ENCODE measurements around the gene DPP4.

DNA sequence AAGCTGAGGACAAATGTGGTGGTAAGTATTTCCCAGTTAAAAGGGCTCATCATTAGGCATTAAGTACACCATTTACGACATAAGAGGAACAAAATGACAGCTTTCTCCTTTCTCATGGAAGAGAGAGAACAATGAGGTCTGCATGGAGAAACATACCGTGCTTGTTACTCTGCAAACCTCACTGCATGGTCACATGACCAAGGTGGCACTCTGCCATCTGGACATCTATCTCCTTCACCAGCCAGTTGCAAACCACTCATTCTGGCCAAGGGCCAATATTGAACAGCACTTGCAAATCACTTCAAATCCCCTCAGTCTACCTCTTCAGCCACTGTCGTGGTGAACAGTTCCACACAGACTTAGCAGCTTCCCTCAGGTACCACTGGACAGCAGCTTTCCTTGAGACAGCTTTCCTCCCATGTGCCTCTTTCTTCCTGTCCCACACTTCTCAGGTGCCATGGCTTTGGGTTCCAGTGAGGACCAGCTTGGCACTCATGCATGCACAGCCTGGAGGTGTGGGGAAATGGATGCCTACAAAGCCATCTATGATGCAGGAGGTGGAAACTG is 29.5 kb upstream of the DPP4 start:
- TF ChIP-seq, protein P1, sequence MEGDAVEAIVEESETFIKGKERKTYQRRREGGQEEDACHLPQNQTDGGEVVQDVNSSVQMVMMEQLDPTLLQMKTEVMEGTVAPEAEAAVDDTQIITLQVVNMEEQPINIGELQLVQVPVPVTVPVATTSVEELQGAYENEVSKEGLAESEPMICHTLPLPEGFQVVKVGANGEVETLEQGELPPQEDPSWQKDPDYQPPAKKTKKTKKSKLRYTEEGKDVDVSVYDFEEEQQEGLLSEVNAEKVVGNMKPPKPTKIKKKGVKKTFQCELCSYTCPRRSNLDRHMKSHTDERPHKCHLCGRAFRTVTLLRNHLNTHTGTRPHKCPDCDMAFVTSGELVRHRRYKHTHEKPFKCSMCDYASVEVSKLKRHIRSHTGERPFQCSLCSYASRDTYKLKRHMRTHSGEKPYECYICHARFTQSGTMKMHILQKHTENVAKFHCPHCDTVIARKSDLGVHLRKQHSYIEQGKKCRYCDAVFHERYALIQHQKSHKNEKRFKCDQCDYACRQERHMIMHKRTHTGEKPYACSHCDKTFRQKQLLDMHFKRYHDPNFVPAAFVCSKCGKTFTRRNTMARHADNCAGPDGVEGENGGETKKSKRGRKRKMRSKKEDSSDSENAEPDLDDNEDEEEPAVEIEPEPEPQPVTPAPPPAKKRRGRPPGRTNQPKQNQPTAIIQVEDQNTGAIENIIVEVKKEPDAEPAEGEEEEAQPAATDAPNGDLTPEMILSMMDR (IDR thresholded peaks at IDR 0.05) = no peak
- no peak for TF ChIP-seq POLR2A (IDR thresholded peaks at IDR 0.05)
- TF ChIP-seq EP300 (IDR thresholded peaks at IDR 0.05) = no peak
- no peak for TF ChIP-seq POLR2AphosphoS5 (IDR thresholded peaks at IDR 0.05)
